GM03348 (cell line): Measurements from ENCODE around the gene CC2D1A.
"Not testable (repeated sequence)": the region's sequence is repeated elsewhere in the genome, so short reads cannot be mapped to it uniquely, and the experiment has no call there.

Source experiments
- DNase-seq: peaks from one replicate; pipeline ENCODE4 v3.0.0; 2012; ENCODE audit warnings: low spot score

Gene CC2D1A

DNA sequence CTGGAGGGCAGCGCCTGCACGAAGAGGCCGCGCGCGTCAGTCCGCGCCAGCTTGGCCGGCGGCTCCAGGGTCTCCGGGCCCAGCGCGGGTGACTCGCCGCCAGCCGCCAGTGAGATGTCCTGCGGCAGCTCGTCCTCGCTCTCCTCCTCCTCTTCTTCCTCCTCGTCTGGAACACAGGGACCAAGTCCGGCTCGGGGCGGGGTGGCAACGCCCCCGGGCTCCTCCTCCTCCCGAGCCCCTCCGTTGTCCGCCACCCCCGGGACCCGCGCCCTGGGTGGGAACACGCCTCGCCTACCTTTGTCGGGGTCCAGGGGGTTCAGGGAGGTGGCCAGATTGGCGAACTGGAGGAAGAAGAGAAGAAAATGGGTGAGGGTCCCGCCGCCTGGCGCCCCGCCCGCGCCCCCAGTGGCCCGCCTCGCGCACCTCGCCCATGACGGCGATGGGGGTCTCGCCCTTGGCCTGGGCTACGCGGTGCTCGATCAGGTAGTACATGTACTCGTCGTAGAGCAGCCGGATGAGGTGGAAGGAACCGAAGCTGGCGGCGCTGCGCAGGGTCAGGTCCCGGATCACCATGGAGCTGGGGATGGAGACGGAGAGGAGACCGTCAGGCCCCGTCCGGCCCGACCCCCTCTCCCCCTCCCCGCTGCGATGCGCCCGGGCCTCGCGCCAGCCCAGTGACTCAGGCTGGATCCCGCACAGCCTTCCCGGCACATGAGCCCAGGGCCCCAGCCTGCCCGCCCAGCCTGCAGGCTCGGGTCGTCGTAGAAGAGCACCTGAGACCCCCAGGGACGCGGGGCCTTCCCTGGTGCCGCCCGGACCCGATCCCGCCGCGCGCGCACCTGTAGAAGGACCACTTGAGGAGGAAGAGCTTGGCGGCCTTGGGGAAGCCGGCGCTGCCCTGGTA lies 57.0 kb downstream of the CC2D1A start:
- DNase-seq, result no peak

DNA sequence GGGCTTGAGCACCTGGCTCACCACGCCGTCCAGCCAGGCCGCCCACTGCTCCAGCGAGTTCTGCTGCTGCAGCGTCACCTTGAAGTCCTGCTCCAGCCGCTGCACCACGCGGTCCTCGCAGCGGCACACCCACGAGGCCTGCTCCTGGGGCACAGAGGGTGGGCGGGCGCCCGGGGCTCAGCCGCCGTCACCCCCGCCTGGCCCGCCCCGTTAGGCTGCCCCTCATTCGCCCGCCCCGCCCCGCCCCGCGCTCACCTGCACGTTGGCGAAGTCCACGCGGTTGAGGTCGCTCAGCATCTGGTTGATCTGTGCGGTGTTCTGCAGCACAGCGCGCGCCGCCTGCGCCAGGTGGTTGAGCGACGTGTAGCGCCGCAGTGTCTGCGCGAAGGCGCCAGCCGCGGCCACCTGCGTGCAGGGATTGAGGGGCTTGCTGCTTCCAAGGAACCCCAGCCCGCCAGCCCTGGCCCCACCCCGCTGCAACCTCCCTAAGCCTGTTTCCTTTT lies 57.7 kb downstream of the CC2D1A start:
- DNase-seq, result no peak

DNA sequence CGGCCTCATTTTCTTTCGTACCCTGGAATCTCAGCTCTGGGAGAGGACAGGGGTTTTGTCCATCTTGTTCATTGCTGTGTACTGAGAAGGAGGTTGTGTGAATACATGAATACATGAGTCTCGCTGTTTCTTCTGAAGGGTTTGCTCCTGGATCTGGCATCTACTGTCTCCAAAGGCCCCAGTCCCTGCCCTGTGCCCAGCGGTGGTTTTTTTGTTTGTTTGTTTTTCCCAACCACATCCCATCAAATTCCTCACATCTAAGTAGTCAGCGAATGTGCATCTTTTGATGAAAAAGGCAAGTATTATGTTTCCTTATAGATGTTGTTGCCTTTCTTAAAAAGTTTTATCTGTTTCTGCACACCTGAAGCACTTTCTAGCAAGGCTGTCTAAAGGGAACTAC lies 58.8 kb downstream of the CC2D1A start:
- no peak for DNase-seq

DNA sequence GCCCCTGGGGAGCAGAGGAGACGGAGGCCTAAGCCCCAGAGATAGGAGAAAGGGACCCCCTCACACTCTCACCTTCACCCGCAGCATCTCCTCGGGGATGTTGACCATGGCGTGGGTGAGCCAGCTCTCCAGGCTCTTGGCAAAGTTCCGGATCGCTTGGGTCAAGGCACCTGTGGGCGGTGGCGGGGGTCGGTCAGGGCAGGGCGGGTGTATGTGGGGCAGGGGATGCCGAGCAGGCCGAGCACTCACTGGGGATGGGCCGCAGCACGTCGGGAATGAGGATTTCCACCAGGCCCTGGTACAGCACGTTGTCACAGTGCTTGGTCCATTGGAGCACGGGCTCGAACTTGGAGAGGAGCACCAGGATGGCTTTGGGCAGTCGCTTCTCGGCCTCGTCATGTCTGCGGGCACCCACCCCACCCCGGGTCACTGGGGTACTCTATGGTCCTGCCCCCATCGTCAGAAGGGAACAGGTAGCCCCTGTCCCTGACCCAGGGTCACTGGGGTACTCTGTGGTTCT lies 59.4 kb downstream of the CC2D1A start:
- no peak for DNase-seq

DNA sequence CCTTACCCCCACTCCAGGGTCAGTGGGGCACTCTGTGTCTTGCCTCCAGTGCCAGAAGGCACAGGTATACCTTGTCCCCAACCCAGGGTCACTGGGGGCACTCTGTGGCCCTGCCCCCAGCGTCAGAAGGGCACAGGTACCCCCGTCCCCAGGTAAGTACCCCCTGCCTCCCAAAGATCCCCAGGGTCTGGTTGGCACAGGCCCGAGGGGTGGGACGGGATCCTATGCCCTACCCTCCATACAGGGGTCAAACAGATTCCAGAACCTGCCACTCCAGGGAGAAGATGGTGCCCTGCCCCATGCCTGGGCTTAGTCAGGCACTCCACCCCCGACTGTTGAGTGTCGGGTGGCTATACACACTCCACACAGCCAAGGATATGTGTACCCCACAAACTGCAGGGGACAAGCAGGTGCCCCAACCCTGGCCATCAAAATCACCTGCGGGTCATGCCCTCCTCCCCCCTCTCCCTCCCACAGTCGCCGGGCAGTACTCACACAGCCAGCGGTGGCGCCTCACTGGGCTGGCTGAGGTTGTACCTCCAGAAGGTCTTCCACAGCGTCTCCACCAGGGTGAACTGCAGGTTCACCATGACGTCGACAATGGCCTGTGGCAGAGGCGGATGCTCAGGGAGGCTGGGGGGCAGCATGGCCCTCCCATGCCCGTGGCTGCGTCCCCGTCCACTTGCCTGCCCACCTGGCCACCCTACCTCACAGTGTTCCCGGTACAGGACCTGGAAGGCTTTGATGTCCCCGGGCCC lies 60.1 kb downstream of the CC2D1A start:
- DNase-seq, result no peak

DNA sequence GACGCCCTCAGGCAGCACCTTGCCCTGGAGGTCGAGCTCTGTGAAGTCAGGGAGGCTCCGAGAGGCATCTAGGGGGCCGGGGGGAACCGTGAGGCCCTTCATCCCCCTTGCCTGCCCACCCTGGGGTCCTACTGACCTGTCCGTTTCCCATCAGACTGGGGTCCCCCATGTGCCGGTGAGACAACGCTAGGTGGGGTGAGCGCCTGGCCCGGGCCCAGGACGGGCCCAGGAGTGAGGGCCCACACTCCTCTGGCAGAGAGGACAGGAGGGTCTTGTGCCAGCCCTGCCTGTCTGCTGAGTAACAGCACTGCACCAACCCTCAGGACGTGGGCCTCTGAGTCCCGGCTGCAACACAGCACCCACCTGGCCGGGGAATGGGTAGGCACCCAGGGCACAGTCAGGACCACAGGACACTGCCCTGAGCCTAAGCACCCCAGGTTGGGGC lies 60.7 kb downstream of the CC2D1A start:
- no peak for DNase-seq

DNA sequence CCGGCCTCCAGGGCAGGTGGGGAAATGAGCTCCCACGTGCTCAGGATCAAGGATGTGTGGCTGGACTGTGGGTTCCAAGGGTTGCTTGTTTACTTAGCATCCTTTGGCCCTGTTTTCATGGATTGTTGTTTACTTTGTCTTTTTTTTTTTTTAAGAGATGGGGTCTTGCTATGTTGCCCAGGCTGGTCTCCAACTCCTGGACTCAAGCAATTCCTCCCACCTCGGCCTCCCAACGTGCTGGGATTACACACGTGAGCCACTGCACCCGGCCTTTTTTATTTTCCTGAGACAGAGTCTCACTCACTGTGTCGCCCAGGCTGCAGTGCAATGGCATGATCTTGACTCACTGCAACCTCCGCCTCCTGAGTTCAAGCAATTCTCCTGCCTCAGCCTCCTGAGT lies 61.2 kb downstream of the CC2D1A start:
- DNase-seq, result not testable (repeated sequence)

DNA sequence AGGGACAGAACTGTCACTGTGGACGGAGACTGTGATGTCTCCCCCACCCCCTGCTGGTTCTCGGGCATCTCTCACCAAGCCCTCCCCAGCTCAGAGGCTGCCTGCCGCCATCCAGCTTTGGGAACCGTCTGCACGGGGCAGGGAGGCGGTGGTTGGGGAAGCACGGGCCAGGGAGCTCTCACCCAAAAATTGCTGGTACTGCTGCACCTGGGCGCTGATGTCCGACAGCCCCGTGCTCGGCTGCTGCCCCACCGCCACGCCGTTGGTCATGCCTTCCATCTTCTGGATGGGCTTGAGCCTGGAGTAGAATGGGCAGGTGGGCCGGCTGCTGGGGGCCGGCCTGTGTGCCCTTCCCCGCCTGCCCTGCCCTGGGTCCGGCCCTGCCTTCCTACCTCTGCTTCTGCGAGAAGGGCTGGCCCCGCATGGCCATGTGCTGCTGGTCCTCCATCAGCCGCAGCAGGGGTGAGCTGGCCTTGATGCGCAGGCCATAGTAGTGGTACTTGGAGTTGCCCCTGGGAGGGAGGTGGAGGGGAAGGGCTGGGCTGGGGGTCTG lies 62.5 kb downstream of the CC2D1A start:
- no peak for DNase-seq

DNA sequence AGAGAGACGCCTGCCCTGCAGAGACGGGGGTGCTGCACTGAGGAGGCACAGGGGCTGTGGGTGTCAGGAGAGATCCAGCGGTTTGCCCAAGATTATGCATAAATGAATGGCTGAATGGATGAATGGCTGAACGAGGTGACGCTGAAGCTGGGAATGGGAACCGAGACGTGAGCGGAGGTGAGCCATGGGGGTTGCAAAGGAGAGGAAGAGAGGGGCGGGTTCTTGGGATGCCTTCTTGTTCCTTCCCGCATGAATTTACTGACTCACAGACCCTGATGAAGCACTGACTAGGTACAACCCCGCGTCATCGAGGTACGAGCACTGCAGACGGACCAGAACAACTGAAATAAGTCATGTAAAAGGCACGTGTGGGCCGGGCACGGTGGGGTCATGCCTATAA lies 63.0 kb downstream of the CC2D1A start:
- no peak for DNase-seq

DNA sequence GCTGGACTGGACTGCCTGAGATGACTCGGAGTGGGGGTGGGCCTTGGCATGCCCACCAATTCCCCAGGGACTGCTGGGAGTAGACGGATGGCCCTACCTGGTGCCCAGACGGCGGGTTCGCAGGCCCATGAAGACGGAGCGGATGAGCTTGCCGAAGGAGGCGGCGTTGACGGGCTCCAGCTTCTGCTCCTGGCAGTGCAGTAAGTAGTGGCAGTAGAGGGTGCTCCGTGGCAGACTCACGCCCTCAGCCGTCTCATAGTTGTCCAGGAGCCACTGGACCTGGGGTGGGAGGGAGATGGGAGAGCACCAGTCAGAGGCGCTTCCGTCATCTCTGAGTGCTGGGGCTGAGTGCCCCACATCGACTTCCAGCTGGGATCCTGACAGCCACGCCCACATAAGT lies 63.9 kb downstream of the CC2D1A start:
- no peak for DNase-seq

DNA sequence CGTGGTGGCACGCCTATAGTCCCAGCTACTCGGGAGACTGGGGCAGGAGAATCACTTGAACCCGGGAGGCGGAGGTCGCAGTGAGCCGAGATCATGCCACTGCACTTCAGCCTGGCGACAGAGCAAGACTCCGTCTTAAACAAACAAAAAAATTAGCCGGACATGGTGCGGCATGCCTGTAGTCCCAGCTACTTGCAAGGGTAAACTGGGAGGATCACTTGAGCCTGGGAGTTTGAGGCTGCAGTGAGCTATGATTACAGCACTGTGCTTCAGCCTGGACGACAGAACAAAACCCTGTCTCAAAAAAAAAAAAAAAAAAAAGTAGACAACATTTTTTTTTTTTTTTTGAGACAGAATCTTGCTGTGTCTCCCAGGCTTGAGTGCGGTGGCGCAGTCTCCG lies 65.9 kb downstream of the CC2D1A start:
- DNase-seq, result not testable (repeated sequence)

DNA sequence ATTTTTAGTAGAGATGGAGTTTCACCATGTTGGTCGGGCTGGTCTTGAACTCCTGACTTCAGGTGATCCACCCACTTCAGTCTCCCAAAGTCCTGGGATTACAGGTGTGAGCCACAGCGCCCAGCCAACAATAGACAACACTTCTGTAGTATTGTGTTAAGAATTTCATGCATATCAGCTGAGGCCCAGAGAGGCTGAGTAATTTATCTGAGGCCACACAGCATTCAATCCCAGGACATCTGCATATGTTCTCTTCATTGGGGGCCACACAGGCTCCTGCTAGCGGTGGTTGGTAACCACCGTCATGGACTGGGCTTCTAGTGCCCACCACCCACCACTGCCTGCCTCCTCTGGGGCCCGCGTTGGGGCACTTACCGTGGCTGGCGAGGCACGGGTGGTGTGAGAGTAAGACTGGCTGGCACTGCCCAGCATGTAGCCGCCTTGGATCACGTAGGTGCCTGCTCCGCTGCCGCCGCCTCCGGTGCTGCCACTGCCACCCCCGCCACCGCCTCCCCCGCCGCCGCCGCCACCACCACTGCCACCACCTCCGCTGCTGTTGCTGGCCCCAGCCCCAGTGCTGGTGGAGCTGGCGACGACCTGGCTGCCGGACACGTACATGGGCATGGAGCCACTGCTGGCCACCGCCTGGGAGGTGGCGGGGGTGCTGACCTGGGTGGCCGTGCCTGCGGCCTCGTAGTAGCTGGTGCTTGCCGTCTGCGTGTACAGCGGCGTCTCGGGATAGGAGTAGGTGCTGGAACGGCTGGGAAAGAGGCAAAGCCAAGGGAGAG lies 66.6 kb downstream of the CC2D1A start:
- no peak for DNase-seq

DNA sequence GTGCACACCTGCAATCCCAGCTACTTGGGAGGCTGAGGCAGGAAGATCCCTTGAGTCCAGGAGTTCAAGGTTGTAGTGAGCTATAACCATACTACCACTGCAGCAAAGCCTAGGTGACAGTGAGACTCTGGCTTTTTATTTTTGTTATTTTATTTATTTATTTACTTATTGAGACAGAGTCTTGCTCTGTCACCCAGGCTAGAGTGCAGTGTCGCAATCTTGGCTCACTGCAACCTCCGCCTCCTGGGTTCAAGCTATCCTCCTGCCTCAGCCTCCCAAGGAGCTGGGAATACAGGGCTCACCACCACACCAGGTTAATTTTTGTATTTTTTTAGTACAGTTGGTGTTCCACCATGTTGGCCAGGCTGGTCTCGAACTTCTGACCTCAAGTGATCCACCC lies 67.5 kb downstream of the CC2D1A start:
- not testable (repeated sequence) for DNase-seq

DNA sequence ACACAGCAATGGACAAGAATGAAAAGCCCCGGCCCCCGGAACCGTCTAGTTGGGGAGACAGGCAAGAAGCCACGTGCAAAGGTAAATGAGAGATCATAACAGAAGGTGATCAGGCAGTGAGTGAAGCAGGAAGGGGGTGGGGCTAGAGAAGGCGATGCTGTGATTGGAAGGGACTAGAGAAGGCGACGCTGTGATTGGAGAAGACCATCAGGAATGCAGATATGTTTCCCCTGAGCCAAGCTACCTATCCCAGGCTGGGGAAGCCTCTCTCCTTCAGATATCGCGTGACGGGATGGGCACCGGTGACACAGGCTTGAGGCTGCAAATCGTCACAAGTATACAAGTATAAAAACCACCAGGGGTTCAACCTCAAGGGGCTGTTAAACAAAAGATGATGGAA lies 68.1 kb downstream of the CC2D1A start:
- no peak for DNase-seq

DNA sequence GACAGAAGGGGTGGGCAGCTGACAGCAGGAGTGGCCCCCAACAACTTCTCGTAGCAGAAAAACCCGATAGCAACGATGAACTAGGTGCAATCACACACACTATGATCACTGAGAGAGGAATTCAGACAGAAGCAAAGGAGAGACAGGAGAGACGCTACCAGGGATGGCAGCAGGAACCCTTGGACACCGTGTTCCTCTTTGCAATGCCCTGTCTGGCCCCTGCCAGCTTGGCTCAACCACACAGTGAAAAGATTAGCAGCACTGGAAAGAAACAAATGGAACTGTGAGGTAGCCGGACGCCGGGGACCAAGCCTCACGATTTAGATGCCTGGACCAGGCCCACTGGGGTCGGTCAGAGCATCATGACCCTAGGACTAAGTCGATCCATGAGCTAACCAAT lies 69.9 kb downstream of the CC2D1A start:
- no peak for DNase-seq

DNA sequence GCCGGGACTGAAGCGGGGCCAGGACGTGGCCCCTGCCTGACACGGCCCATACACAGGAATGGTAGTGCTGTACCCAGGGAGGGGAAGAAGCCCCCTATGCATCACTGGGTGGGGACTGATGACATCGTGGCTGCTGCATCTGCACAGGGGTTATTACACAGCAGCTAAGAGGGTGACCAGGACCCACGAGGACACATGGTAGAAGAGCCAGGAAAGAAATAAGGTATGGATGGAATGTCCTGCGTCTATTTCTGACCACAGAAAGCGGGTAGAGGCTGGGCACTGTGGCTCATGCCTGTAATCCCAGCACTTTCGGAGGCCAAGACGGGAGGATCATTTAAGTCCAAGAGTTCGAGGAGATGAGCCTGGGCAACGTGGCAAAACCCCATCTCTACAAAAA lies 70.4 kb downstream of the CC2D1A start:
- no peak for DNase-seq

DNA sequence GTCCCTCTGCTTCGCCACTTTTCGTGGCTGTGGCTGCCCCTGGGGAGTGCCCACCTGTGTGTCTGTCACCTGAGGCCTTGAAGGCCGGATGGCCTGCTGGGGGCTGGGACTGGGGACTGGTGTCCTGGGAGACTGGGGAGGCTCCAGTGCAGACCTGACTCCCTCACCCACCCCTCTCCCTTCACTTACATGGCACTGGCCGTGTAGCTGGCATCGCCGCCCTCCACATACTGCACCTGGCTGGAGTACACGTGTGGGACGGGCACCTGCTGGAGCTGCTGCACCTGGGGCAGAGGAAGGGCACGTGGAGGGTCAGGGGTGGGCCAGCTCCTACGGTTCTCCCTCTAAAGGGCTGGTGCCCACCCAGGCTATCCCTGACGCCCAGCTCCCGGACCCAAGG lies 71.8 kb downstream of the CC2D1A start:
- DNase-seq, result no peak

DNA sequence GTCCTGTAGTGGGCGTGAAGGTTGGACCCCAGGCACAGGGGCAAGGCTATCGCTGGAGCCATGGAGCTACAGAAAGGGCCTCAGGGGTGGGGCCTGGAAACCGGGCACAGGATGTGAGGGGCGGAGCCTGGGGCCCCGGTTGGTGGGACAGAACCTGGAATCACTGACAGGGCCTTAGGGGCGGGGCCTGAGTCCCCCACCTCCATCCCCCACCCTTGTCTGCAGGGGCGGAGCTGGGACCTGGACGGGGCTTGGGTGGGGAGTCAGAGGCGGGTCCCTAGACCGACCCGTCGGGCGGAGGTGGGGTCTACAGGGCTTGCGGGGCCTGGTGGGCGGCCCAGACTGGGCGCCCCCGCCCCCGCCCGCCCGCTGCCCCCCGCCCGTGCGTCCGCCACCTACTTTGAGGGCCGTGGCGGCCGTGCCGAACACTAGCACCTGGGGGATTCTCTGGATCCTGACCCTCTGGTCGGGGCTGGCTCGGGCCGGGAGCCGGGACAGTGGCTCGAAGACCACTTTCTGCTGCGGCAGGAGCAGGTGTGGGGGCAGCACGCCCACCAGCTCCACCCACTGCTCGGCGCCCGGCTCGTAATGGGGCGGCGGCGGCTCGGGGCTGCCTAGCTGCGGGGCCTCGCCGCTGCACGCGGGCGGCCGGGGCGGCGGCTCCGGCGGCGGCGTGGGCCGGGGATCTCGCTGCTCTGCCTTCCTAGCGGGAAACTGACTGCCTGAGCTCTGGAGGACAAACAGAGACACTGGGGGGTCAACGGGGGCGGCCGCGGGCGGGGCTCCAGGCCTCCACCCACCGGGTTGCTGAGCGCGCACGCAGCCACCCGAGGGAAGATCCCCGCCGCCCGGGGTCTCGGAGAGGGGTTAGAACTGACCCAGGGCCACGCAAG lies 72.6 kb downstream of the CC2D1A start:
- peak; percentile 57 for DNase-seq

DNA sequence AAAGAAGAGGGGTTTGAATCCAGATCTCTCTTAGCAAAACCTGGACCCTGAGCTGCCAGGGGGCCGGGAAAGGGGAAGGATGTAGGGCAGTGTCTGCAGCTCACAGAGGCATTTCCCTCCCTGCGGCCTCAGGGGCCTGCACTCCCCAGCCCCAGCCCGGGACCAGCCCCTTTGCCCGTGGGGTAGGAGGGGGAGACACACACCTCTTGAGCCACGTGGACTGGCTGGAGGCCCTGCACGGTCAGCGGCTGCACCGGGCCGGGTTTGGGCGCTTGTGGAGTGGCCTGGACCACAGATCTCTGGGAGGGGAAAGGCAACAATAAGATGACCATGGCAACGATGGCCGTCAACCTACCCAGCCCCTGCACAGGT lies 73.2 kb downstream of the CC2D1A start:
- no peak for DNase-seq

DNA sequence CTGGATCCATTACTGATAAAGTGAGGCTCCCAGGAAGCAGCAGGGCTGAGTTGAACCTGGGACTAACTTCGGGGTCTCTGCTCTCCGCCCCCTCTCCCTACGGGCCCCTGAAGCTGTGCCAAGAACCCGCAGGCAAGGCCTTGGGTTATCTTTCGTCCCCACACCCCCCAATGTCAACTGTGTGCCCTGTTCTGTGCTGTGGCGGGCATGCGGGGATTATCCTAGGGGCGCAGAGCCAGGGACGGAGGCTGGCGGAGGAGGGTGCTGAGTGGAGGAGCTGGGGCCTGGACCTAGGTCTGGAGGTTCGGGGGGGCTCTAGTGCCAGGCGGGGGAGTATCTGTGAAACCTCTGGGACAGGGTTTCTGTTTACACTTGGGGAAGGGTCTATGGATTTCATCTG lies 73.7 kb downstream of the CC2D1A start:
- DNase-seq, result no peak

DNA sequence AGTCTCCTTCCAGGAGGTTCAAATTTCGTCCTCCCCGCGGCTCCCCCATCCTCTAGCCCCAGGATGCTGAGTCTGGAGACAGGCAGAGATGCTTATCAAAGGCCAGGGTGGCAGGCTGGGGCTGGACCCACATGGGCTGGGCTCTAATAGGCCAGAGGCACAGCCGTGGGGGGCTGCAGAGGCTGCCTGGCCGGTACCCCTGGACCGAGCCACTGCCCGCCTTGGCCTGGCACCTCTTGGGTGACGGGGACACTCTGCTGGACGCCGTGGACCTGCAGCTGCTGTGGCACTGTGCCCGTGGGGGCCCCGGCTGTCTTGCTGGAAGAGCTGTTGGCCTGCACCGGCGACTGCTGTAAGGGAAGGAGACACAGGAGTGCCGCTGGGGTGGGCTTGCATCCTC lies 74.3 kb downstream of the CC2D1A start:
- no peak for DNase-seq
